G401.6 (cell line): Measurements from ENCODE around the gene ACVR2A.

Experiments
- FAIRE-seq: peaks from 2 replicates; lab custom pipeline; 2012; peaks lifted over from hg19 to GRCh38; lab: Jason Lieb, UNC

The ACVR2A gene

GRCh38 chr2:147925886-147926285 lies 81.1 kb downstream of the ACVR2A start:
- FAIRE-seq = no peak

GRCh38 chr2:147927053-147927588 lies 82.3 kb downstream of the ACVR2A start:
- no peak for FAIRE-seq

DNA sequence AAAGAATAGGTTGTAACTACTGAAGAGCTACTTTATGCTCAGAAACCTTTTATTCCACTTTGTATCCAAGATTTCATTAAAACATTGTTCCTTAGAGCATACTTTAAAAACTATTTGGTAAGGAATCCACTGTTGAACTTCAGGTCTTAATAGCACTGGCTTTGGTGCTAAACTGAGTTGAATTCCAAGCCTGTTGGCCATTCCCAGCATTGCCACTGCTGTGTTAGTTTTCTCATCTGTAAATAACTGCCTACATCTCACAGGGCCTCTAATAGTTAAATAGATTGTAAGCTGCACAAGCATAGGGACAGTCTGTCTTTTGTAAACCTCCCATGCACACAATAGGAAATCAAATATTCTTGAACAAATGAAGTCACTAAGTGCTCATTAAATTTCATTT lies 89.1 kb downstream of the ACVR2A start:
- no peak for FAIRE-seq

DNA sequence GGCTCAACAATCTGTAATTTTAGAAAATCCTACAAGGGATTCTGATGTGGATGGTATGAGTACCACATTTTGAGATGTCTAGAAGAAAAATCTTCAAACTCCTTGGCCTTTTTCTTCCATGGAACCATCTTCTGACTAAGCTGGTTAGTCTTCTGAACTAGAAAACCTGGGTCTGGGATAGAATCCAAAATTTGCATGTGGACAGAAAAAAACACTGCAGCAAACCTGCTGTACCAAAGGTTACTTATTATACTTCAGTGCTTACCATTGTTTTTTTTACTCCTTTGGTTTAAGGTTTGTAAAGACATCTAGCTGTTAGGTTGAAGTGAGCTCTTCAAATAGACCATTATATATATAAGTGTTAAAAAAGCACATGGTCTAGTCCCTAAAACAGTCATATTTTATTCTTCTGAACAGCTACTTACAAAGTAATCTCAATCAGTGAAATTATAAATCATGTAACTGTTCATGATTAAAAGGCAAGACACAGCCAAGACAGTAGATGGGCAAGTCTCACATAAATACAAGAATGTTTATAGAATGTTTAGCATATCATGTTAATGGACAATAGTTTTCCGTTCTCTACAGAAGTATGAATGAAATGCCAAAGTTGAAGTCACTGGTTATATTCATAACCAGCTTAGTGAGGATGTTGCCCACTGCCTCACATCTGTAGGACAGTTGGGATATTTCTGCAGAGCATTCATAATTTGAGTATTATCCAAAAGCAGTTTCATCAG lies 90.2 kb downstream of the ACVR2A start:
- FAIRE-seq = no peak

- FAIRE-seq = peak; percentile 97
These were observed 93.0 kb downstream of the ACVR2A start for GRCh38 chr2:147937744-147938349.

- FAIRE-seq = no peak
These were observed 94.5 kb downstream of the ACVR2A start for GRCh38 chr2:147939313-147939712.

GRCh38 chr2:147945660-147946059 lies 100.8 kb downstream of the ACVR2A start:
- no peak for FAIRE-seq

DNA sequence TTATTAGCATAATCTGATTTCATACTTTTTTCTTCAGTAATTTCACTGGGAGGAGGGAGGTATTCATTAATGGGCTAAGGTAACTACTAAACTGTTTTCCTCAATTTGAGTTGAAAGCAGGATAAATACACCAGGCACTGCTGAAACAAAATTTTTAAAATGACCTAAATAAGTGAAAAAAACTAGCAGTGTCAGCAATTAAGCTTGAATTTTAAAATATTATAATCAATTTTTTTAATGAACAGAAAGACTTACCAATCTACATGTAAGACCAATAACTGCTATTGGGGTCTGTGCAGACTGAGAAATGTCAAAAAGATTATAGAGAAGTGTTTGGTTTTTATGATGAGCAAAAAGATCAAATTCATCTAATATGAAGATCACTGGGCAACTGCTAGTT lies 107.3 kb downstream of the ACVR2A start:
- FAIRE-seq = no peak

GRCh38 chr2:147968571-147968970 lies 123.7 kb downstream of the ACVR2A start:
- FAIRE-seq = no peak

DNA sequence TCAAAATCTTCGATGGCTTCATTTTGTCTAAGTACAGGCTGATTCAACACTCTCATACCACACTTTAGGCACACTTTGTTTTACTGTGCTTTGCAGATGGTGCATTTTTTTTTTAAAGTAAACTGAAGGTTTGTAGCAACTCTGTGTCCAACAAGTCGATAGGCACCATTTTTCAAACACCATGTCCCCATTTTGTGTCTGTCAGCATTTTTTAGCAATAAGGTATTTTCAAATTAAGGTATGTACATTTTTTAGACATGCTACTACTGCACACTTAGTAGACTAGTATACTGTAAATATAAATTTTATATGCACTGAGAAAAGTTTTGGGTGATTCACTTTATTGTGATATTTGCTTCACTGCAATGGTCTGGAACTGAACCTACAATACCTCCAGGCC lies 131.3 kb downstream of the ACVR2A start:
- FAIRE-seq = no peak

- no peak for FAIRE-seq
These were observed 132.8 kb downstream of the ACVR2A start for GRCh38 chr2:147977679-147978078.
